Ovary (tissue), 9 donors: ENCODE data around the gene RIF1. TPM values are rescaled to one million over a fixed set of nuclear protein-coding genes. Genes with fewer than 3 reads are reported as not detected.

Source experiments
- DNase-seq, 5 donors: peaks; one replicate each; pipeline ENCODE4 v3.0.0-alpha.2; 2019 to 2020
- H3K27ac ChIP-seq, 2 donors: fragments of 200-600 bp; one replicate each; pipeline versions ENCODE4 v1.5.1 to v1.8.0; 2019 to 2022
- H3K27me3 ChIP-seq: fragments of 200-600 bp; one replicate; pipeline ENCODE4 v1.8.0; 2022
- H3K36me3 ChIP-seq: fragments of 200-600 bp; sonication (generic); one replicate; pipeline ENCODE4 v1.5.1; 2019
- H3K4me1 ChIP-seq: one replicate; pipeline ENCODE4 v1.8.1; 2013; ENCODE audit warnings: mild to moderate bottlenecking, moderate library complexity; ENCODE audit not compliant: insufficient read depth
- H3K4me3 ChIP-seq: fragments of 200-600 bp; sonication (generic); one replicate; pipeline ENCODE4 v1.5.1; 2017
- H3K9me3 ChIP-seq, 2 donors: fragments of 200-600 bp in 1 of 2; sonication (generic) in 1 of 2; one replicate each; pipeline versions ENCODE4 v1.5.1 to v1.8.1; 2013 to 2019; ENCODE audit warnings: mild to moderate bottlenecking in 1 of 2, moderate library complexity in 1 of 2
- EP300 ChIP-seq: sonication (generic); formaldehyde crosslinking; IDR thresholded peaks from one replicate; pipeline ENCODE4 v1.6.1; 2017; ENCODE audit warnings: antibody characterized with exemption
- POLR2A ChIP-seq: fragments of 450-650 bp; IDR thresholded peaks from one replicate; pipeline ENCODE4 v1.6.1; 2017; ENCODE audit warnings: antibody characterized with exemption, mild to moderate bottlenecking, moderate library complexity
- WGBS, 3 donors: extraction: QIAGEN DNeasy Blood & Tissue Kit in 1 of 3; methylation state at CpG; one replicate each; pipeline versions ENCODE4 v1.1.5 to v1.1.7; 2013 to 2017; 5-methylcytosine and 5-hydroxymethylcytosine counted together
- intact Hi-C, 4 donors: fragments of 100-400 bp; cut with DNase I; formaldehyde crosslinking; loops; one replicate each; pipeline versions ENCODE4 v1.11.0 to v1.15.1; 2022 to 2023
- polyA plus RNA-seq, 2 donors: library from polyadenylated mRNA; stranded (reverse); fragments of 200-250 nt in 1 of 2; fragments of 350-450 nt in 1 of 2; fragmentation: Illumina TruSeq in 1 of 2; extraction: RNeasy Lipid Tissue Mini Kit (QIAGEN cat#74804) in 1 of 2; gene quantifications; one replicate each; pipeline ENCODE4 v1.2.3, GENCODE V29; 2013 to 2014
- total RNA-seq, 7 donors: library from RNA; depleted of rRNA in 2 of 7; stranded (reverse); fragments of >200 nt in 2 of 7; fragmentation: NEBNext Ultra II Directional in 3 of 7; extraction: Animal tissue kit (Norgen Biotek cat#: 25700) in 3 of 7; gene quantifications; one replicate each; pipeline versions ENCODE4 v1.1.0 to v1.2.4, GENCODE V29; 2016 to 2023
- TF ChIP-seq, protein P1 (sequence below), 3 donors: fragments of 450-650 bp in 2 of 3; fragments of 200-600 bp in 1 of 3; IDR thresholded peaks; one replicate each; pipeline versions ENCODE4 v1.5.1 to v1.8.0; 2016 to 2022; ENCODE audit warnings: antibody characterized with exemption in 3 of 3, mild to moderate bottlenecking in 1 of 3
- donor health status: DM: no; HTN: no; CAD: no; lungs with moderate emphysema.
- donor health status: DM: no; HTN: no; CAD: no.
- donor health status: Bipolar disorder and iron deficiency.
- donor health status: DM: yes; HTN: yes; CAD: no.
- donor health status: DM: no; HTN: no; CAD: no.
- donor health status: DM: yes; HTN: yes; CAD: no.

Gene RIF1
- total and polyA plus RNA-seq, 9 donors, result 7.3 to 56.1 (median 41.5) TPM

DNA sequence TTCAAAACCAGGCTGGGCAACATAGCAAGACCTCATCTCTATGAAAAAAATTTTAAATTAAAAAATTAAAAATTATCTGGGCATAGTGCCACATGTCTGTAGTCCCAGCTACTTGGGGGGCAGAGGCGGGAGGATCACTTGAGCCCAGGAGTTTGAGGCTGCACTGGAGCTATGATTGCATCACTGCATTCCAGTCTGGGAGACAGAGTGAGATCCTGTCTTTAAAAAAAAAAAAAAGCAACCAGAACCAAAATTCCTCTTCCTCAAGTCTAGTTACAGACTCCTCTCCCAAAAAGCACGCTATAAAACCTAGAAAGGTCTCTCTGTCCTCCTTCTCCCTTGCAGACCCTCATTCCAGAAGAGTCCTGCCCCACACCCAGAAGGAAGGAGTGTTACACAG lies 28.4 kb upstream of the RIF1 start:
- Histone ChIP-seq H3K4me1 (no peaks in the 10 kb centered on the region), H3K27ac (no peak overlapping the region), H3K27me3 (no peaks in the 10 kb centered on the region), H3K9me3 (no peaks in the 10 kb centered on the region), H3K4me3 (no peak overlapping the region), H3K36me3 (no peaks in the 10 kb centered on the region)
- TF ChIP-seq POLR2A, result no peak
- TF ChIP-seq, protein P1, sequence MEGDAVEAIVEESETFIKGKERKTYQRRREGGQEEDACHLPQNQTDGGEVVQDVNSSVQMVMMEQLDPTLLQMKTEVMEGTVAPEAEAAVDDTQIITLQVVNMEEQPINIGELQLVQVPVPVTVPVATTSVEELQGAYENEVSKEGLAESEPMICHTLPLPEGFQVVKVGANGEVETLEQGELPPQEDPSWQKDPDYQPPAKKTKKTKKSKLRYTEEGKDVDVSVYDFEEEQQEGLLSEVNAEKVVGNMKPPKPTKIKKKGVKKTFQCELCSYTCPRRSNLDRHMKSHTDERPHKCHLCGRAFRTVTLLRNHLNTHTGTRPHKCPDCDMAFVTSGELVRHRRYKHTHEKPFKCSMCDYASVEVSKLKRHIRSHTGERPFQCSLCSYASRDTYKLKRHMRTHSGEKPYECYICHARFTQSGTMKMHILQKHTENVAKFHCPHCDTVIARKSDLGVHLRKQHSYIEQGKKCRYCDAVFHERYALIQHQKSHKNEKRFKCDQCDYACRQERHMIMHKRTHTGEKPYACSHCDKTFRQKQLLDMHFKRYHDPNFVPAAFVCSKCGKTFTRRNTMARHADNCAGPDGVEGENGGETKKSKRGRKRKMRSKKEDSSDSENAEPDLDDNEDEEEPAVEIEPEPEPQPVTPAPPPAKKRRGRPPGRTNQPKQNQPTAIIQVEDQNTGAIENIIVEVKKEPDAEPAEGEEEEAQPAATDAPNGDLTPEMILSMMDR (IDR thresholded peaks at IDR 0.05), result no peak
- TF ChIP-seq EP300, result no peak
- intact Hi-C loops, result no loop called here
- WGBS, 3 donors, result 79 to 90% (median 86%) methylated on average over 2 of the region's 2 CpGs
- DNase-seq, result no peak

DNA sequence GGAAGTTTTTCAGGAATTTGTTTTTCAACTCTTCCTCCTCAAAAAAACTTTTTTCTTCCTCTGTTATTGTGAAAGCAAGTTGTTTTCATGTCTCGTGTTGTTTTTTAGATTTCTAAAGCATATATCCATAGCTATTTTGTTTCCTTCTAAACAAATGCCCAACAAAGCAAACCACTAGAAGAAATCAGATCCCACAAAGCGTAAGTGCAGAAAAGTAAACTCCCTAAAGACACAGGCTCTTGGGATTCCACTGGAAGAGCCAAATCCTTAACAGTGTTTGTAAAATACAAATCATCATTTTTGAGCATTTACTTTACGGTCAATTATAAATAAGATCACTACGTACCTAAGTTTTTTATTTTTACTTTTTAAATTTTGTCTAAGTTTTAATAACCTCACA lies 21.7 kb upstream of the RIF1 start:
- WGBS, 3 donors, result 43 to 77% (median 61%) methylated on average over 4 of the region's 4 CpGs

DNA sequence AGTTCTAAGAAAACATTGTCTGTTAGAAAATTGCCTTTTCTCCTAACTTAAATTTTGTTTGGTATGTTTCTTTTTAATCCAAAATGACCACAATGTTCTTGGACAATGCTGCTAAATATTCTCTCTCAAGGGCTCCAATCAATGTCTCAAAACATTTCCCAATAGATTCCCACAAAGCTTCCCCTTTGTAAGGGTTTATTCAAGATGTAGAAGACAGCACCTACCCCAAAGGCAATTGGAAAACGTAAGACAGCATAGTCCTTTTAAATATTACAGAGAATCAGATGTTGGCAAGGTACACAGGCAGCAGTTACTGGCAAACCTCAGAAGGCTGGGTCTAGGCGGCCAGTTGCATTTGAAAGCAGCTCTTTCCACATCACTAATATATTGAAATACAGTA lies 18.3 kb upstream of the RIF1 start:
- 75 to 84% (median 79%) methylated on average over 2 of the region's 2 CpGs for WGBS, 3 donors
- Histone ChIP-seq H3K36me3 (no peaks in the 10 kb centered on the region), H3K4me1 (no peaks in the 10 kb centered on the region), H3K27me3 (no peaks in the 10 kb centered on the region), H3K9me3 (no peaks in the 10 kb centered on the region), H3K27ac (no peak overlapping the region), H3K4me3 (no peak overlapping the region)
- DNase-seq, result no peak
- intact Hi-C loops, result no loop called here
- no peak for TF ChIP-seq POLR2A
- no peak for TF ChIP-seq EP300
- TF ChIP-seq, protein P1 (IDR thresholded peaks at IDR 0.05), result no peak

More for the DNA sequence above, 21.7 kb upstream of the RIF1 start:
- TF ChIP-seq POLR2A (no peak), EP300 (no peak)
- TF ChIP-seq, protein P1 (IDR thresholded peaks at IDR 0.05), result no peak
- Histone ChIP-seq H3K36me3 (no peaks in the 10 kb centered on the region), H3K9me3 (no peaks in the 10 kb centered on the region), H3K4me1 (no peaks in the 10 kb centered on the region), H3K27ac (no peak overlapping the region), H3K4me3 (no peak overlapping the region), H3K27me3 (no peaks in the 10 kb centered on the region)
- no peak for DNase-seq
- intact Hi-C loops, result no loop called here

DNA sequence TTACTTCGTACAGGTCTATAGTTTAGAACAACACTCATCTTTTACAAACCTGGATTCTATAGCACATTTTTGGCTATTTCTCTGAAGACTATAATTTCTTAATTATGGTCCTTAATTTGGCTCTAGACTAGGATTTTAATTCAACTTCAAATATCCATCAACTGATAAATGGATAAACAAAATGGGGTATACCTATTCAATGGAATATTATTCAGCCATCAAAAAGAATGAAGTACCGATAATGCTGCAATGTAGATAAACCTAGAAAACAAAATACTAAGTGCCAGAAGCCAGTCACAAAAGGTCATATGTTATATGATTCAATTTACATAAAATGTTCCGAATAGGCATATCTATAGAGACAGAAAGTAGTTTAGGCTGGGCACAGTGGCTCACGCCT lies 15.2 kb upstream of the RIF1 start:
- Histone ChIP-seq H3K36me3 (no peaks in the 10 kb centered on the region), H3K4me3 (no peak overlapping the region), H3K27ac (no peak overlapping the region), H3K27me3 (no peaks in the 10 kb centered on the region), H3K9me3 (no peaks in the 10 kb centered on the region), H3K4me1 (no peaks in the 10 kb centered on the region)
- WGBS, 3 donors, result 71 to 95% (median 86%) methylated on average over 4 of the region's 4 CpGs
- intact Hi-C loops, result no loop called here
- TF ChIP-seq EP300, result no peak
- TF ChIP-seq POLR2A, result no peak
- TF ChIP-seq, protein P1 (IDR thresholded peaks at IDR 0.05), result no peak
- no peak for DNase-seq
